Retinal pigment epithelial cell (primary cell): ENCODE measurements around the gene ADGRD1.

ENCODE experiments used
- DNase-seq: peaks from one replicate; pipeline ENCODE4 v3.0.0-alpha.2; 2010; ENCODE audit warnings: low read depth
- H3K4me3 ChIP-seq: 2 replicates; pipeline ENCODE4 v1.5.1; 2011; ENCODE audit warnings: mild to moderate bottlenecking, low read length, control low read depth, moderate library complexity
- TF ChIP-seq, protein P1 (sequence below): conservative IDR thresholded peaks from 2 replicates; pipeline ENCODE4 v1.5.1; 2011; ENCODE audit warnings: low read depth, low read length, control low read depth, inconsistent platforms

The ADGRD1 gene

GRCh38 chr12:130958557-130959140 lies 4.9 kb downstream of the ADGRD1 start:
- no peak overlapping the region for H3K4me3 ChIP-seq
- DNase-seq = no peak
- TF ChIP-seq, protein P1, sequence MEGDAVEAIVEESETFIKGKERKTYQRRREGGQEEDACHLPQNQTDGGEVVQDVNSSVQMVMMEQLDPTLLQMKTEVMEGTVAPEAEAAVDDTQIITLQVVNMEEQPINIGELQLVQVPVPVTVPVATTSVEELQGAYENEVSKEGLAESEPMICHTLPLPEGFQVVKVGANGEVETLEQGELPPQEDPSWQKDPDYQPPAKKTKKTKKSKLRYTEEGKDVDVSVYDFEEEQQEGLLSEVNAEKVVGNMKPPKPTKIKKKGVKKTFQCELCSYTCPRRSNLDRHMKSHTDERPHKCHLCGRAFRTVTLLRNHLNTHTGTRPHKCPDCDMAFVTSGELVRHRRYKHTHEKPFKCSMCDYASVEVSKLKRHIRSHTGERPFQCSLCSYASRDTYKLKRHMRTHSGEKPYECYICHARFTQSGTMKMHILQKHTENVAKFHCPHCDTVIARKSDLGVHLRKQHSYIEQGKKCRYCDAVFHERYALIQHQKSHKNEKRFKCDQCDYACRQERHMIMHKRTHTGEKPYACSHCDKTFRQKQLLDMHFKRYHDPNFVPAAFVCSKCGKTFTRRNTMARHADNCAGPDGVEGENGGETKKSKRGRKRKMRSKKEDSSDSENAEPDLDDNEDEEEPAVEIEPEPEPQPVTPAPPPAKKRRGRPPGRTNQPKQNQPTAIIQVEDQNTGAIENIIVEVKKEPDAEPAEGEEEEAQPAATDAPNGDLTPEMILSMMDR = no peak

DNA sequence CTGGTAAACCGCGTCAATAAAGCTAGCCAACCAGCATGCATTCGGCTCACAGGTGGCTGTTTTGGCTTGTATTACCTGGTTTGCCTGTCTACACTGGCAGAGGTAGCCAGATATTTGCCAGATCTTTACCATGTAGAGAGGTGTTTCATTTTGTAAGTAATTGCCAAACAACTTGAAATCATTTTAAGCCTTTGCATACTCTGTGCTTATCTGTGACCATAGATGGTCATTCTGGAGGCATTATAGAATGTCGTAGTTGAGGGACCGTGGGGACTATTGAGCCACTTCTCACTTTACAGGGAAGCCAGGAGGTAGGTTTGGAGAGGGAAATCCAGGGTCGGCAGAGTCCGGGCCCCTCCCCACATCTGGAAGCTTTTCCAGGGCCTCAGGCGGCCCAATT lies 5.9 kb downstream of the ADGRD1 start:
- no peak for DNase-seq
- TF ChIP-seq, protein P1 = no peak
- H3K4me3 ChIP-seq = no peak overlapping the region

DNA sequence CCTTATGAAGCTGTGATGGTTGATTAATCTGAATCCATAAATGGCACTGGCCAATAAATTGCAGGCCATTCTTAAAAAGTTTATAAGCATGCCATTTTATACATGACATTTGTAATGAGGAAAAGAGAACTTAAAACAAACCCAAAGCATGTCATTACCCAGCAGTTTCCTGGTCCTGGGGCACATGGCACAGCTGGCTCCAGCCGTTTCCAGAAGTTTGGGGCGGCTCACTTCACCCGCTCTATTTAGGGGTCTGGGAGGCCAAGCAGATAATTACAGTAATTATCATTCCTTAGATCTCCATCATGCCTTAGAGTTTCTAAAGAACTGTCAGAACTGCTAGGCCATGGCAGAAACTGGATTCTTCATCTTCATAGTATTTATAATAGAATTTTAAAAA lies 6.4 kb downstream of the ADGRD1 start:
- DNase-seq = no peak
- TF ChIP-seq, protein P1 = no peak
- H3K4me3 ChIP-seq = no peak overlapping the region

- TF ChIP-seq, protein P1 = no peak
- DNase-seq = no peak
- H3K4me3 ChIP-seq = no peak overlapping the region
These were observed 7.1 kb downstream of the ADGRD1 start for GRCh38 chr12:130960787-130961186.

DNA sequence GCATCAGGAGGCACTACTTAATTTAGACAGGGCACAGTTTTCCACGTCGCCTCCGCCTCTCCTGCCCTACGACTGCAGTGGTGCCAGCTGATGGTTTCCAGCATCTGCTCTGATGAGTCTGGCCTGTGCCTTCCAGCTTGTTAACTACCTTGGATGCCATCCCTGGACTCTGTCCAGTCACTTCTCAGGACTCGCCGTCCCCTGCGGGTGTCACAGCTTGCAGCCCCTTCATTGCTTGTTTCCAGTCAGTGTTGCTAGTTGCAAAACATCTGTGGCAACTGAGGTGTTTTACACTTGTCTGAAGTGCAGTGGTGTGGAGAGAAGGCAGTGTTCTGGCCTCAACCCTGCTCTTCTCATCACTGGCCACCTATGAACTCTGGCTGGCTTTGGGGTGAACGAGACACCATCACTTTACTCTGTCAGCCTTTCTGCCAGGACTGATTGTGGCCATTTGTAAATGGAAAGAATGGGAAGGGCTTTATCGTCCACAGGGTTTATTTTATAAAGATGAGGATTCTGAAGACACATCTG lies 8.3 kb downstream of the ADGRD1 start:
- TF ChIP-seq, protein P1 = no peak
- no peak for DNase-seq

DNA sequence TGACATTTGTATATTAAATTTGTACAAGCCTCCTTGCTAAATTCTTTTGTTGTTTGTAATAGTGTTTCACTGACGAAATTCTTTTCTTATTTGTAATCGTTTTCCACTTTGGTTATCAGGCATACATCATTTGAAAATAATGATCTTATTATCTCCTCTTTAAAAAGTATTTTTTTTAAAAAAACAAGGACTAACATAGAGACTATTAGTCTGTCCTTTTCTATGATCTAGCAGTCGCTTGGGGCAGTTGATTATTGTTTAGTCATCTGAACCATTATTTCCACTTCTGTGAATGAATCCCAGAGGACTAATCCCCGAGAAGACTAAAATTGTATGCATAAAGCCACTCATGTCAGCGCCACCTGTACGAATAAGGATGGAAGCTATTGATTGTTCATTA lies 11.5 kb downstream of the ADGRD1 start:
- H3K4me3 ChIP-seq = no peak overlapping the region
- TF ChIP-seq, protein P1 = no peak
- DNase-seq = no peak

More for the DNA sequence above, 8.3 kb downstream of the ADGRD1 start:
- no peak overlapping the region for H3K4me3 ChIP-seq

- no peak overlapping the region for H3K4me3 ChIP-seq
- TF ChIP-seq, protein P1 = no peak
- no peak for DNase-seq
These were observed 12.0 kb downstream of the ADGRD1 start for GRCh38 chr12:130965668-130966067.
